Activated CD8-positive, alpha-beta memory T cell treated with anti-CD3 and anti-CD28 coated beads for 48 hours (primary cell): ENCODE measurements around the gene MCF2L2.
A peak's percentile ranks its signal among the peaks of the same experiment; 100 is the strongest.
"Not testable (repeated sequence)": the region's sequence is repeated elsewhere in the genome, so short reads cannot be mapped to it uniquely, and the experiment has no call there.

Experiments
- DNase-seq, 3 experiments: peaks; one replicate each; pipeline ENCODE4 v3.0.0-alpha.2; 2020; ENCODE audit warnings: low read depth in 2 of 3, low spot score in 2 of 3

MCF2L2 gene

DNA sequence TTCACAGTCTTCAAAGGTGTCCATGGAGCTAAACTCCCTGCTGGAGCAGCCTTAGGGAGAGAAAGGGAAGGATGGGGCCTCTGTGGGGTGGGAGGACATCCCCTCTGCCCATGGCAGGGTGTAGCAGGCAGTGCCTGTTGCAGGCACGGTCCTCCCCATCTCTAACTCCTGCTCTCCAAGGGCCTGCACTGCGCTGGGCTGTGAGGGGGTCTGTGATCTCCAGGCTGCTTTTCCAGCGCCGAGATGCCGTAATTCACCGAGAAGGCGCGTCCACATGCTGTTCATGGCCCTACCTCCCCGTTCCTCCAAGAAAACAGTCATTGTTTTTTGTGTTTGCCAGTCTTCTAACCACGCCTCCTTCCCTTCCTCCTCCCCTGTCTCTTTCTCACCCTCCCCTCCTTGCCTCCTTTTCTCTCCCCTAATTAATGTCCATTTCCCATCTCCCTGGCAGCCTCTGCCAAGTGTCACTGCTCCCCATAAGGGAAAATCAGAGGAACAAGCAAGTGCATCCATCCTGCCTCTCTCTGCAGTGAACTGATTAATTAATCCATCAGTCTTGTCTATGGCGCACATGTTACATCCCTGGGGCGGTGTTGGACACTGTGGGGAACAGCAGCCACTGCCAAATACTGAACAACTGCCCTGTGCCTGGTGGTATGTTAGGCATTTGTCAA lies 248.2 kb downstream of the MCF2L2 start:
- no peak for DNase-seq

DNA sequence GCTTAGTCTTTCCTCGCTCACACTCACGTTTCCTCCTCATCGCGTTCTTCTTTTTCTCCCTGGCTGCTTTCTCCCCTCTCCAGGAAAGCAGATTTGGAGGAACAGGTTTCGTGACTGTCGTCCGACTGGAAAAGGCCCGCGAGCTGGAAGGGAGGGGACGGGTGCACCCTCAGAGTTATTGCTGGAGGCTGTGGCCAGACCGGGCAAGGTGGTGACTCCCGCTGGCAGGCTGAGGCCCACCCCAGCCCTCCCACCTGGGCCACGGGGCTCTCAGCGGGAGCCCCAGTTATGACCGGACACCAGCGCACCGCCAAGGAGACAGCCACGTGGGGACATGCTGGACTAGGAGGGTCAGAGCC lies 248.9 kb downstream of the MCF2L2 start:
- DNase-seq, result not testable (repeated sequence)

DNA sequence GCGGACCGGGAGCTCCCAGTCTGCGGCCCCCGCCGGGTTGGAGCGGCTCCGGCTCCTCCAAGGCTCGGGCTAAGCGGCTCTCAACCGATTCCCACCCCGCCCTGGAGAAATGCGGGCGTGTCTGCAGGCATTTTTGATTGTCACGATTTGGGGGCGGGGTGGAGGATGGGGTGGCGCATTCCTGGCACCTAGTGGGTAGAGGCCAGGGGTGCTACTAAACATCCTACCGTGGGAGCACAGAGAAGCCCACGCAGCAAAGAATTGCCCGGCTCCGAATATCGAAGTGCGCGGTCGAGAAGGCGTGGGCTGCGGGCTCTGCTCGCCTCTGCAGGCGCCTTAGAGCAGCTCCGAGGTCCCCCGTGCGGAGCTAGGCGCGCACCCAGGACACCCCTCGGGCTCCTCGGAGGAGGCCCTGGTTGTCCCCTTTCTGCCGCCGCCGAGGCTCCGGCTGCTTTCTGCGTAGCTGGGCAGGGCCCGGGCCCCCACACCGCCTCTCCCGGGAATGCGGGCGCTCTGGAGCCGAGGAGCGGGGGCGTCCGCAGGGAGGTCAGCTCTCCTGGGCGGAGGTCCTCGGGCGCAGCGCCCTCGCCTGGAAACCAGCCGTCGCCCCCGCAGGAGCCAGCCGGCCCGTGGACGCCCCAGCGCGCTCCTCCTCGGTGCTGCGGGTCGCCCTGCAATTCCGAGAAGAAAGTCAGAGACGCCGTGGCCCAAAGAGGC lies 249.4 kb downstream of the MCF2L2 start:
- DNase-seq, result peak in 1 of 3 experiments; percentile 44

DNA sequence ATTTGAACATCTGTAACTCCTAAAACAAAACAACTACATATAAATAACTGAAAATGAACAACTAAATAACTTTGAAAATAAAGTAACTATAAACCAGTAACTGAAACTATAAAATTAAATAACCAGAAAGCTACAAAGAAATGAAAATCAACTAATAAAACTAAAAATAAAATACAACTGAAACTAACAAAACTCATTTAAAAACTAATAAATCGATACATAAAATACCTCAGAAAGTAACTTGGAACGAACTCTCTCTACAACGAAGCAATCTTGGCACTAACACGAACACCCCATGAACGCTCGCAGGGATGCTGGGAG lies 249.9 kb downstream of the MCF2L2 start:
- no peak for DNase-seq

DNA sequence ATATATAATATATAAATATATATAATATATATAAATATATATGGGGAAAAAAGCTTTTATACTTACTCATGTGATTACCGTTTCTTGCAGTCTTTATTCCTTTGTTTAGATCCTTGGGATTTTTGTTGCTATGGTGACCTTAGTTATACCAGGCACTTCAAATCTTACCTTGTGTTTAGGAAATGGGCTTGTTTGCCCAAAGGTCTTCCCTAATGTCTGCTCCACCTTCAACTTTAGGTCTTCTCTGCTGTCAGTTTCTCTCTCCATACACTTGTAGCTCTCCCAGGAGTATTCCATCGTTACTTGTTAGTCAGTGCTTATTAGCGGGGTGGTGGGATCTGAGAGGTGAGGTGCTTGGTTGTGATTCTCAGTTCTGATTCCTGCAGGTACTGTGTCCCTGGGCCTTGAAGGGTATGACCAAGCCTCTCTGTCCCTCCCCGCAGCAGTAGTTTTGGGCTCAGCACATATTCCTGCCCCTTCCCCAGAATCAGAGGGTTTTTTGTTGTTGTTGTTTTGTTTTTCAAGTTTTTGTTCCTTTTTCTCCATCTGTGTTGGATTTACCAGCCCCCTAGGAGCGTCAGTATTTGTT lies 256.3 kb downstream of the MCF2L2 start:
- DNase-seq, result no peak

DNA sequence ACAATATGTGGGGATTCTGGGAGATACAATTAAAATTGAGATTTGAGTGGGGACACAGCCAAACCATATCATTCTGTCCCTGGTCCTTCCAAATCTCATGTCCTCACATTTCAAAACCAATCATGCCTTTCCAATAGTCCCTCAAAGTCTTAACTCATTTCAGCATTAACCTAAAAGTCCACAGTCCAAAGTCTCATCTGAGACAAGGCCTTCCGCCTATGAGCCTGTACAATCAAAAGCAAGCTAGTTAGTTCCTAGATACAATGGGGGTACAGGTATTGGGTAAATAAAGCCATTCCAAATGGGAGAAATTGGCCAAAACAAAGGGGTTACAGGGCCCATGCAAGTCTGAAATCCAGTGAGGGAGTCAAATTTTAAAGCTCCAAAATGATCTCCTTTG lies 260.4 kb downstream of the MCF2L2 start:
- DNase-seq, result not testable (repeated sequence)

DNA sequence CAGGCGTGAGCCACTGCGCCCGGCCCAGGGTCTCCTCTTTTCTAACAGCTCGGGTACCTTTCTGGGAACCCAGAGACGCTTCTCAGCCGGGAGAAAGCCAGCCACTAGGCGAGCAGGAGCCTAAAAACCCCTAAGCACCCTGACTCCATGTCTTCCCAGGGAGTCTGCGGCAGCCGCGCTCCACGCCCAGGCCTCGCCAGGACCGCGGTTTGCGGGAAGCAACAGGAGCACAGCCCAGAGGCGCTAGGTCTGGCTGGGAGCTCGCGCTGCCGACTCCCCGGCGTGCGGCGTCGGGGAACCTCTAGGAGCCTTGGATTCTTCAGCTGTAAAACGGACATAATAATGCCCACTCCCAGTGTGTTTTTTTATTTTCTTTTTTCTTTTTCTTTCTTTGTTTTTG lies 264.9 kb downstream of the MCF2L2 start:
- no peak for DNase-seq

DNA sequence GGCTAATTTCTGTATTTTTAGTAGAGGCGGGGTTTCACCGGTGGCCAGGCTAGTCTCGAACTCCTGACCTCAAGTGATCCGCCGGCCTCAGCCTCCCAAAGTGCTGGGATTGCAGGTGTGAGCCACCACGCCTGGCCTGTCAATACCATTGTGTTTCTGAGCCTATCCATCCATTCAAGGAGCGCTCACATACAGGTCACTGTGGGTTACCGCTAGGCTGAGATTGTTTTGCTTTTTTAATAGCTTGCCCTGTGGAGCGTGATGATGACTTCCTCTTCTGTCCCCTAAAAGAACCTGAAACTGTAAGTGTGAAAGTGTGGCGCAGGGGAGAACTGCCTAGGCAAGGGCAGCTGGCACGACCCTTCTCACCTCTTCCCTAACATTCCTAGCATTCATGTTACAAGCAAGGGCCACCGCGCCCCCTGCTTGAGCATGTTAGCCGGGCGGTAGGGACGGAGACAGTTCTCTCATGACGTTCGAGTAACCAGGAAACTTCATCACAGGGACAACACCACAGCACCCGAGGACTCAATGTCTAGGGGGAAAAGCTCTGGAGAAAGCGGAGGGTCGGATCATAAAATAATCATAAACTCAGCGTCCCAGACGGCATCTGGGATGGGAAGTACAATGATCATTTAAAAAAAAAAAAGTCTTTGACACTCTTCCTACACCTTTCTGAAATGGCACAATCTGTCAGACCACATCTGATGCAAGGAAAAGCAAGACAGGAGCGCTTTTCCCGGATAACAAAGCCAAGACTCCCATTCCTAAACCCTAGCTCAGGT lies 266.7 kb downstream of the MCF2L2 start:
- DNase-seq, result no peak

DNA sequence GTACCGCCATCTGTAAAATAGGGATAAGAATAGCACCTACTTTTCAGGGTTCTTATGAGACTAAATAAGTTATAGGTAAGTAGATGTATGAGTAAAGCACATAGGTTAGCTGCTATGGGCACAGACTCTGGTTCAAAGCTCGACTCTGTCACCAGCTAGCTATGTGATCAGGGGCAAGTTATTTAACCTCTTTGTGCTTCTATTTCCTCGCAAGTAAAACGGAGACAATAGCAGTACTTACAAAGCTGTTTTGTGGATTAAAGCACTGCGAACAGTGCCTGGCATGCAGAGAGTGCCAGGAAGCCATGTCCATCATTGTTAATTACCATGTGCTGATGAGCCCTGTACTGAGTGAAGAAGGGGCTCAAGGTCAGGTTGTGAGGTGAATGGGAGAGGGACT lies 267.8 kb downstream of the MCF2L2 start:
- DNase-seq, result no peak

DNA sequence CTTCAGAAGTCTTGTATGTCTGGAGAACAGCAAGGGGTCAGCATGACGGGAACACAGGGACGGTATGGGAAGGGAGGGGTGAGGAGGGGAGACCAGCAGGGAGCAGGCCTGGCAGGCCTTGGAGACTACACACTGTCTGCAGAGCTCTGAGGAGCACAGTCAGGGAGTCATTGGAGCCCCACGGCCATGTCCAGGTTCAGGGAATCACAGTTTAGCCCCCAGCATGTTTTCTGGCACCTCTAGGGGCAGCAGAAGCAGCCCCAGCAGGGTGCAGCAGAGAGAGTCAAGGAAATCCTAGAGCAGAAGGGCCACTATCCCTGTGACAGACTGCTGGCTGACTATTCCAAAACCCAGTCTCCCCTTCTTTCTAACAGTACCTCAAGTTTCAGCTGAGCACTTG lies 269.1 kb downstream of the MCF2L2 start:
- no peak for DNase-seq

DNA sequence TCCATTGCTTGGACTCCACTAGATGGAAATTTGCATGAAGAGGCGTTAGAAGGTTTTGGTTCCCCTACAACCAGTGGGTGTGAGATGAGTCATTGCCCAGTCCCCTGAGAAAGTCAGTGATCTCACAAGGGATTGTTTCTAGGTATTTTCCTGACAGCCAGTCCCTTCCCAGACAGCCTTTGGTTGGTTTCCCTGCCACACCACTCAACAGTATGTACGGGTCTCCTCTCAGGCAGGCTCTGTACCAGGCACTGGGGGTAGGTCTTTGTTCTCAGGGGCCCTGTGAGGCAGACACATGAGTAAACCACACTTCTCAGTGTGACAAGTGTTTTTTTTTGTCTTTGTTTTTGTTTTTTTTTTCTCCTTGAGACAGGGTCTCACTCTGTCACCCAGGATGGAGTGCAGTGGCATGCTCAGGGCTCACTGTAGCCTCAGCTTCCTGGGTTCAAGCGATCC lies 269.8 kb downstream of the MCF2L2 start:
- peak in 1 of 3 experiments; percentile 31 for DNase-seq

DNA sequence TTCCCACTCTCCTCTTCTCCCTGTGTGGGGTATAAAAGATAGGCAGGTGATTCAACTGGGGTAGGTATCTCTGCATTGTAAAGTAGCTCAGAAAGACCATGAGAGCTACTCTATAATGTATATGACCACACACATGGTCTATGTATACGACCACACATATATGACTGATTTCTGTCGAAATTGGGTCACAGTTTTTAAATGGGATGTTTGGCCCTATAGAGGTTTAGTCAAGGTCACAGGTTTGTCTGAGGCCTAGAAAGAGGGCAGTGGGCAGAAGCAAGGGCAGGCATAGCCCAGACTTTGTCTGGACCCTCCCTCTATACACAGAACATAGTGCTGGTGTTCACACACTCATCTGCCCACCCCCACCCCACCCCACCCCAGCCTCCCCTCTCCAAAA lies 270.3 kb downstream of the MCF2L2 start:
- no peak for DNase-seq

DNA sequence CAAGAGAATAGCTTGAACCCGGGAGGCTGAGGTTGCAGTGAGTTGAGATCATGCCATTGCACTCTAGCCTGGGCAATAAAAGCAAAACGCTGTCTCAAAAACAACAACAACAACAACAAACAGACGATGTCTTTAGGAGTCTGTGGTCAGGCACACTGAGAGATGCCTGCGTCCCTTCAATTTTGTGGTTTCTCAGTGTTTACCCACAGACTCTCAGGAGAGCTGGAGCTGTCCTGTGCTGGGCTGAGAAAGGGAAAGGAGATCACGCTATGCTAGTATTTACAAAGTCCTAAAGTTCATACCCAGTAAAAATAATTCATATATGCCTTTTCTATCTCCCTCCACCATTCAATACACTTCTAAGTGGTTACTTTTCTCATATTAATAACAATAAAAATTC lies 272.2 kb downstream of the MCF2L2 start:
- no peak for DNase-seq

DNA sequence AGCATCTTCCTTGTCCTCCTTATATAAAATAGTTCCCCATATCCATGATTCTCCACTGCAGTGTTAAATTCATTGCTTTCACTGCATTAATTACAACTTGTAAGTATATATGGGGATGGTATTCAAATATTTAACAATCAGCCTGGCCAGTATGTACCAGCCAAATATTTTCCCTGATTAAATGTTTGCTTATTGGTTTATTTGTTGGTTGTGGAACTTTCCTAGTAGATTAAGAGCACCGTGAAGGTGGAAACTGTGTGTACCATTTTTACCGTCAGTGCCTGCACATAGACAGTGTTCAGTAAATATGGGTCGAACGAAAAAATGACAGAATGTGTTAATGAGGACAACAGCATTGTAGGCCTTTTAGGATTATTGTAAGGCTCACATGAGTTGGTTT lies 272.9 kb downstream of the MCF2L2 start:
- DNase-seq, result no peak

DNA sequence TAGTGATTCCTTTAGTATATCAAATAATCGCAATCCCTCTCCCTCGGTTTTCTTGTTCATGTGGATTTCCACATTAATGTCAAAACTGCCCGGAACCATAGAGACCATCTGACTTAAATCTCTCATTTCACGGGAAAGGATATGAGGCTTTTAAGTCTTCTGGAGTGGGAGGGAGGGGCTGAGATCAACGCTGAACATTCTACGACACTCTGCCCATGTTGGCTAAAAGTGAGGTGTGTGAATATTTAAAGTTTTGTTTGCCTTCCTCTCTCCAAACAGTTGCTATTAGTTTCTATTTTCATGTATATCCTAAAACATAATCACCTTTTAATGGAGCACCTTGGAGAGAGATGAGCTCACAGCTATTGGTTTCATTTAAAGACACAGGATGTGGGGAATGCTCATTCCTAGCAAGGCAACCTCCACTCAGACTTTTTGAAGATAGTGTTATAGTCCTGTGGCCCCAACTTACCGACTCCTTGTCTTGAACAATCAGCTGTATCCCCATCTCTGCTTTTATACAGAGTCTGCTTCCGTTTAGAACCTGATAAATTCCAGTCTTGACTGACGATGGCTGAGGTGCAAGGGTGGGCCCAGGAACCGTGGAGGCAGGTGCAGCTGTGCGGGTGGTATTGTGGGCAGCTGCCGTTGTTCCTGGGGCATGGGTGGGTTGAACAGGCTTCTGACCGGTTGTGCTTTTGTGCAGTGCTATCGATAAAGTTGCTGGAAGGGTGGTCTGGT lies 275.0 kb downstream of the MCF2L2 start:
- no peak for DNase-seq

DNA sequence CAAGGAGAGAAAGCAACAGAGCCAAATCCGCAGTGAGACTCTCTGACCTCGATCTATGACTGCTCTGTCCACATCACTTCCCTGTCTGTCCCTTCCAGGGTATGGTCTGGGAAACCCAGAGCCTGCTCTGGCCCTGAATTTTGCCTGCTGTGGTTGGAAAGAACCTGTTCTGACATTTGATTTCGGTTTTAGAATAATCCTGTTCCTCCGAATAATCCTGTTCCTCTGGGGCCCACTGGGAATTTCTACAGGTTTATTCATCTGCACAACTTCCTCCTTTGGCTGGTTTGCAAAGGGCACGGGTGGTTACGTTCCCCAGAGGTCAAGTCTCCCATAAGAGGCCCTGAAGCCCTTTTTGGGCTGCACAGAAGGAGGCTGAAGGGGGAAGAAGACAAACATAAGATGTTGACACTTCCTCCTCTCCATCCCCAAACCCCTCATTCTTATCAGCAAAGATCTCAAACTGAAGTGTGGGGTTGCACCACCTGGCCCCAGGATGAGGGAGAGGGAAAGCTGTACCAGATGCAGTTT lies 276.5 kb downstream of the MCF2L2 start:
- no peak for DNase-seq

DNA sequence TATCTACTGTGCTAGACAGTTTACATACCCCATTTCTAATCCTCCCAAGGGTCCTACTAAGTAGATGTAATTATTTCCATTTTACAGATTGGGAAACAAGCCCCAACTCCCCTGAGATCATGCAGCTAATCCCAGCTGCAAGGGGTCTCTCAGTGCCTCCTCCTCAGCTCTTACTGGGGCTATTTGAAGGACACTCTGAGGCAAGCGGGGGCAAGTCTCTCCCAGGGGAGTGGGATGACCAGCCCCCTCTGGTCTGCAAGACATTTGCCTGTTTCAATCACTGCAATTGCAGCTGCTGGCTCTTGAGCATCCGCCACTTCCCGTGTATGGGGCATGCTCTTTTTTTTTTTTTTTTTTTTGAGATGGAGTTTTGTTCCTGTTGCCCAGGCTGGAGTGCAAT lies 277.3 kb downstream of the MCF2L2 start:
- DNase-seq, result no peak

DNA sequence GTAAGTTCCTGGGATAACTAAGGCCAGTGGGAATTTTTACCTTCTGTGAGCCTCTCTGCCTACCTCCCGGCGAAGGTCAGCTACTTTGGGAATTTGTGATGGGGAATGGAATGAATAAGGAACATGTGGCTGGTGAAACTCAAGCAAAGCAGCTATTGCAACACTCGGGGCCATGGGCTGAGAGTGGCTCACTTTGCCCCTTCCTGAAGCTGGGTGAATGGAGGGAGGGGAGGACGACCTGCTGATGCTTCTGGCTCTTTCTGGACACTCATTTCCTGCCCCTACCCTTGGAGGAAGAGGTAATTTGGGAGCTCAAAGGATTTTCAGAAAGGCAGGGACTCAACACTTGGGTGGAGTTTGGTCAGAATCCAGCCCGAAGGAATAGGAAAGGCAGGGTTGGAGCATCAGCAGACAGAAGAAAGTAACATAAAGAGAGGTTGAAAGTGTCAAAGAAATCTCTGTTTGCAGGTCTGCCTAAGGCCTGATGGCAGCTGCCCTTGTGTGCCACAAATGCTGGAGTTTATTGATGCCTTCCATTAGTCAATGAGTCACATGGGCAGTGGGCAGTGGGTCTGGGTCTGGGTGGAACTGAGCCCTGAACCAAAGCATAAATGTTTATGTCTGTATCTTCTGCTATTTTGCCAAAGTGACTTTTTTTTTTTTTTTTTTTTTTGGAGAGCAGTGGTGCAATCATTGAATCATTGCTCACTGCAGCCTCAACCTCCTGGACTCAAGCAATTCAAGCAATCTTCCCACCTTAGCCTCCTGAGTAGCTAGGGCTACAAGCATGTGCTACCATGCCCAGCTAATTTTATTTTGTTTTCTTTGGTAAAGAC lies 278.3 kb downstream of the MCF2L2 start:
- DNase-seq, result no peak

DNA sequence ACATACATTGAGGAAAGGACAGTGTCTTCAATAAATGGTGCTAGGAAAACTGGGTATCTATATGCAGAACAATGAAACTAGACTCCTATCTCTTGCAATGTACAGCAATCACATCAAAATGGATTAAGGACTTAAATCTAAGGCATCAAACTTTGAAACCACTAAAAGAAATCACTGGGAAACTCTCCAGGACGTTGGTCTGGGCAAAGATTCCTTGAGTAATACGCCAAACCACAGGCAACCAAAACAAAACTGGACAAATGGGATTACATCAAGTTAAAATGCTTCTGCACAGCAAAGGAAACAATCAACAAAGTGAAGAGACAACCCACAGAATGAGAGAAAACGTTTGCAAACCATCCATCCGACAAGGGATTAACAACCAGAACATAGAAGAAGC lies 280.4 kb downstream of the MCF2L2 start:
- no peak for DNase-seq

DNA sequence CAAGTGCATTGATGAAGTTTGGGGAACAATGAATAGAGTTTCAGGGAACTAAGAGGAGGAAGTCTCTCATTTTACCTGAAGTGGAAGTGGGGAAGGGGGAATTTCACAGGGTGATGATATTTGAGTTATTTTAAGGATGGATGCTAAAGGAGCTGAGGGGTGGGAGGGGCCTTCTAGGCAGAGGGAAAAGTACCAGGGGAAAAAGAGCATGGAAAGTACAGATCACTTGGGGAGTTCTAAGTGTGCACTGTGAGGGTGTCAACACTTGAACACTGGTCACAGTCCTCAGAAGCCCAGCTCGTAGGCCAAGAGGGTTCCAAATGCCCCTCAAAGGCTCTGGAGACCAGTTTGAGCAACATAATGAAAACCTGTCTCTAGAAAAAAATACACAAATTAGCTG lies 284.1 kb downstream of the MCF2L2 start:
- DNase-seq, result no peak
